SKM-1 treated with dmso at 0.1 percent for 144 hours (cell line): ENCODE results near the gene CXCL5.
"Not testable (repeated sequence)": the region's sequence is repeated elsewhere in the genome, so short reads cannot be mapped to it uniquely, and the experiment has no call there.

Source experiments
- DNase-seq: peaks from one replicate; lab custom pipeline; 2025; ENCODE audit not compliant: unreplicated experiment; lab: John Stamatoyannopoulos, UW

The CXCL5 gene

GRCh38 chr4:73974352-73974751, 24.1 kb downstream of the CXCL5 start:
- no peak for DNase-seq

GRCh38 chr4:73970945-73971344, 27.5 kb downstream of the CXCL5 start:
- DNase-seq, result no peak

GRCh38 chr4:73970011-73970410, 28.5 kb downstream of the CXCL5 start:
- DNase-seq, result no peak

- no peak for DNase-seq
Measured at GRCh38 chr4:73967866-73968265, 30.6 kb downstream of the CXCL5 start.

DNA sequence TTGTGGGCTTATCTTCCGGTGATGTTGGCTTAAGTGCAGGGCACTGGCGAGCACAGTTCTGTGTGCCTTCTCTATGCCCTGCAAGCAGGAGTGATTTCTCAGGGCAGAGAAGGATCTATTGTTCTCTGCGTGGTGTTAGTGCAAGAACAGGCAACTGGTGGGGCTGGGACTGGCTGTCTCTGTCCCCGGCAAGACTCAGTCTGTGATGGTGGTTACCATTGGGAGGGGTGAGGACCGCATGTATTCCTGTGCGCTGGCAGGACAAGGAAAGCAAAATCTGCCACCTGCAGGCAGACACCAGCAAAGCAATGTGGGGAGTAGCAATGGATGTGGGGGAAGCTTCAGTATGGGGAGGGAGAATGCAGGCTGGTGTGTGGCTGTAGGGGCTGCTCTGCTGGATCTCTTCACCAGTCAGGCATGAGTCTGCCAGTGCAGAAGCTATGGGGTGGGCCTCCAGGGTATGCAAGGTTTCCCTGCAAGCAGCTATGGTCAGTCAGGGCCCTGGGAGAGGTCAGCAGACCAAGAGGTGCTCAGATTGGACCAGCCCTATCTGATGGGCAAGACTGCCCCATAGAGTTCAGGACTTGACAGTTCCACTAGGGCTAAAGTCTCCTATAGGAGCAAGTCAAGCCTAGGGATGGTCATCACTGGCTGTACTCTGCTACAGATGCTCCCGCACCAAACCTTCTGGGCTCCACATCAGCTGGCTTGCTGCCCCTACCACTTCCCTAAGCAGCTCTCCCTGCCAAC, 33.4 kb downstream of the CXCL5 start:
- no peak for DNase-seq

- DNase-seq, result no peak
Measured at GRCh38 chr4:73962724-73963123, 35.8 kb downstream of the CXCL5 start.

- not testable (repeated sequence) for DNase-seq
Measured at GRCh38 chr4:73959041-73959440, 39.4 kb downstream of the CXCL5 start.

DNA sequence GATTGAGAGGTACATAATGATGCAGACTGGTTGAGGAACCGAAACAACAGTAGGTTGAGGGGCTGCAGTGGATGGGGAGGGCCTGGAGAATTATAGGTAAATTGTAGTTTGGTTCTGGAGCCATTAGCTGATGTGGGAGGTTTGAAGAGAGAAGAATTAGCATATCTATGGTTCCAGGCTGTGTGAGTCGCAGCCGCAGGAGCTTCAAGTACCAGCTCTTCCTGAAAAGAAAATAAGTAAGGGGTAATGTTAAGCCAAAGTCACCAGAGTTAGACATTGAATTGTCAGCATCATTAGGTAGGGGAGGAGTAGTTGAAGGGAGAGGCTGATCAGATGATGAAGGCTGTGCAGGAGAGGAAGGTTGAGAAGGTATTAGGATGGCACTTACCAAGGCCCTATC, 46.1 kb downstream of the CXCL5 start:
- DNase-seq, result no peak

GRCh38 chr4:73950376-73950920, 48.0 kb downstream of the CXCL5 start:
- not testable (repeated sequence) for DNase-seq

DNA sequence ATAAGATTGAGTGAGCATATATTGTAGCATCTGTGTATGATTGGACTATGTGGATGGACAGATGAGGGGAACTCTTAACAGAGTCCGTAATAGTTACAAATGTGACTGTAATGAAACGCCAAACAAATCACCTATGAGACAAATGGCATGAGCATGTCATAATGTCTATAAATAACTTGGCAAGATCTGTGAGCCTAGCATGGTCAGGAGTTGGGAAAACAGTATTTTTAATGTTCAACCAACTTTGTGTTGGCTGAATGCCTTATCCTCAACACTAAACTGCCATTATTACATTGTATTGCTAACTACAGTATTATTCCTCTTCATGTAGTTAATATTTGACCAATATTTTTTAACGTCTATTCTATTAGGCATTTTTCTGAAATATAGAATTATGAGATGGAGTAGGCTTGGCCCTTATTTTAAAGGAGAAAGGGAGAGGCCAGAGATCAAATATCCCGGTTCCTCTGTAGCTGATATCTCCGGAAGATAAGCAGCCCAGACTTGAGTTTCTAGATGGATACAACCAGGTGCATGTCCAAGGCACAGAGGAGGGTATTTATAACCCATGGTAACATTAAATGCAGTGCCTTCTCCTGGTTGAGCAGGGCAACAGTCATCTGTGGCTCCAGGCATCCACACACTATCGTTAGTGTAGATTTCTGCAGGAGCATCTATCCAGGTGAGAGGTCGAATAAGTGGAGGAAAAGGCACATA, 49.3 kb downstream of the CXCL5 start:
- DNase-seq, result no peak

GRCh38 chr4:73948291-73948690, 50.2 kb downstream of the CXCL5 start:
- no peak for DNase-seq

GRCh38 chr4:73947239-73947985, 51.1 kb downstream of the CXCL5 start:
- no peak for DNase-seq

DNA sequence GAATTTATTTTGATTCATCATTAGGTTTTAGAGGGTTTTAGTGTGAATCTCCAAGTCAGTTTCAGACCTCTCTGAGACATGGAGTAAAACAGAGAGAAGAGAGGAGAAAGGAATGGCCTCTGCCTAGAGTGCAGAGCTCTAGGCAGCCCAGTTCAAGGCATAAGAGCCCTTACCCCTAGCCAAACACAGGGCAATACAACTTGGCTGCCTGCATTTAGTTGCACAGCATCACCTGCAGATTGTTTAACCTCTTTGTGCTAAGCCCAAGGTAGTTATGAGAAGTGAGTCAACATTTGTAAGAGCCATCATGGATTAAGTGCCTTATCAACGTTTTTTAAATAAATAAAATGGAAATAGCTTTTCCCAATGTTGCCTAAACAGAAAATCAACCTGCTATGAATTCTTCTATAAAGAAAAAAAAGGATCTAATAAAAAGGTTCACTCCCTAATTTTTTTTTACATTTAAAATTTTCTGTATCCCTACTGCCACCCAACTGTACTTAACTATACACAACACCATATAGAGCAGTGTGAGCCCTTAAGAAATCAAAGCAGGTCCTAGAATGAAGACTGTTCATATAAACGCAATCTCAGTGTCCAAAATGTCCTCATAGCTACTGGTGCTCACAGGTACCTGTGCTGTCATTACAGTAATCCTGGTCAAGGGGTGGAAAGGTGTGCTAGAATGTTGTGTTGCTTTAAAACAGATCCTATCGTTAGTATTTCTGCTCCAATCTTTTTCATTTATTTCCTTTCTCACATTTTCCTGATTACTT, 52.6 kb downstream of the CXCL5 start:
- no peak for DNase-seq
